GM12878 (cell line): ENCODE measurements around the gene PLXNB3. TPM values are rescaled to one million over a fixed set of nuclear protein-coding genes. Genes with fewer than 3 reads are reported as not detected.

Source experiments
- CBX3 ChIP-seq: fragments of 200-600 bp; sonication (generic); IDR thresholded peaks from 2 replicates; pipeline ENCODE4 v1.6.1; 2016; ENCODE audit warnings: low read depth, borderline replicate concordance
- ETV6 ChIP-seq, 2 experiments: fragments of 450-650 bp in 1 of 2; IDR thresholded peaks in 1 of 2; conservative IDR thresholded peaks in 1 of 2; 2 replicates each; pipeline ENCODE4 v1.6.1; 2014; ENCODE audit warnings: antibody characterized with exemption in 1 of 2, borderline replicate concordance in 1 of 2, low read depth in 1 of 2, mild to moderate bottlenecking in 1 of 2, moderate library complexity in 1 of 2
- FOXK2 ChIP-seq: fragments of 450-650 bp; IDR thresholded peaks from 2 replicates; pipeline ENCODE4 v1.6.1; 2017; ENCODE audit warnings: mild to moderate bottlenecking, moderate library complexity
- MYB ChIP-seq: fragments of 150-350 bp; IDR thresholded peaks from 2 replicates; pipeline ENCODE4 v1.6.1; 2014; ENCODE audit warnings: mild to moderate bottlenecking, low read depth, low read length, borderline replicate concordance
- SRF ChIP-seq, 2 experiments: IDR thresholded peaks; 2 replicates each; pipeline ENCODE4 v1.6.1; 2011; ENCODE audit warnings: low read depth in 2 of 2, low read length in 2 of 2, mild to moderate bottlenecking in 1 of 2, moderate library complexity in 1 of 2
- TARDBP ChIP-seq: IDR thresholded peaks from 2 replicates; pipeline ENCODE4 v1.6.1; 2016; ENCODE audit warnings: borderline replicate concordance
- ZNF24 ChIP-seq: fragments of 450-650 bp; IDR thresholded peaks from 2 replicates; pipeline ENCODE4 v1.6.1; 2017; ENCODE audit warnings: antibody characterized with exemption, mild to moderate bottlenecking
- polyA plus RNA-seq, 11 experiments: library from polyadenylated mRNA; depleted of rRNA in 4 of 11; unstranded in 6 of 11; stranded (reverse) in 5 of 11; fragments of >200 nt; fragmentation: Nextera tagmentation in 4 of 11; fragmentation: Illumina TruSeq in 1 of 11; extraction: Ambion mirVana in 4 of 11; extraction: Trizol in 1 of 11; gene quantifications; 1 replicate in 1 of 11; 2 replicates in 10 of 11; pipeline versions ENCODE4 v1.2.1 to v1.2.3, GENCODE V29; 2011 to 2016; ENCODE audit warnings: inconsistent platforms in 2 of 11, missing spikeins in 2 of 11, low read depth in 1 of 11
- total RNA-seq, 4 experiments: library from RNA; depleted of rRNA in 3 of 4; stranded (reverse); fragments of >200 nt in 3 of 4; fragmentation: Illumina TruSeq in 1 of 4; extraction: Trizol in 1 of 4; gene quantifications; 2 replicates each; pipeline versions ENCODE4 v1.2.1 to v1.2.3, GENCODE V29; 2013 to 2021
- TF ChIP-seq, protein P1 (sequence below): fragments of 450-650 bp; formaldehyde crosslinking; IDR thresholded peaks from 2 replicates; pipeline ENCODE4 v1.5.0; 2022; ENCODE audit warnings: mild to moderate bottlenecking, missing genetic modification characterization

PLXNB3 gene
- total and polyA plus RNA-seq, 10 of the 15 experiments (the other 5 are each of a cell fraction or from before 2014, with no cell fraction given): 0.06 to 0.68 (median 0.19) TPM; not detected in 4

- TF ChIP-seq, protein P1, sequence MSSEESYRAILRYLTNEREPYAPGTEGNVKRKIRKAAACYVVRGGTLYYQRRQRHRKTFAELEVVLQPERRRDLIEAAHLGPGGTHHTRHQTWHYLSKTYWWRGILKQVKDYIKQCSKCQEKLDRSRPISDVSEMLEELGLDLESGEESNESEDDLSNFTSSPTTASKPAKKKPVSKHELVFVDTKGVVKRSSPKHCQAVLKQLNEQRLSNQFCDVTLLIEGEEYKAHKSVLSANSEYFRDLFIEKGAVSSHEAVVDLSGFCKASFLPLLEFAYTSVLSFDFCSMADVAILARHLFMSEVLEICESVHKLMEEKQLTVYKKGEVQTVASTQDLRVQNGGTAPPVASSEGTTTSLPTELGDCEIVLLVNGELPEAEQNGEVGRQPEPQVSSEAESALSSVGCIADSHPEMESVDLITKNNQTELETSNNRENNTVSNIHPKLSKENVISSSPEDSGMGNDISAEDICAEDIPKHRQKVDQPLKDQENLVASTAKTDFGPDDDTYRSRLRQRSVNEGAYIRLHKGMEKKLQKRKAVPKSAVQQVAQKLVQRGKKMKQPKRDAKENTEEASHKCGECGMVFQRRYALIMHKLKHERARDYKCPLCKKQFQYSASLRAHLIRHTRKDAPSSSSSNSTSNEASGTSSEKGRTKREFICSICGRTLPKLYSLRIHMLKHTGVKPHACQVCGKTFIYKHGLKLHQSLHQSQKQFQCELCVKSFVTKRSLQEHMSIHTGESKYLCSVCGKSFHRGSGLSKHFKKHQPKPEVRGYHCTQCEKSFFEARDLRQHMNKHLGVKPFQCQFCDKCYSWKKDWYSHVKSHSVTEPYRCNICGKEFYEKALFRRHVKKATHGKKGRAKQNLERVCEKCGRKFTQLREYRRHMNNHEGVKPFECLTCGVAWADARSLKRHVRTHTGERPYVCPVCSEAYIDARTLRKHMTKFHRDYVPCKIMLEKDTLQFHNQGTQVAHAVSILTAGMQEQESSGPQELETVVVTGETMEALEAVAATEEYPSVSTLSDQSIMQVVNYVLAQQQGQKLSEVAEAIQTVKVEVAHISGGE: no peak
- TF ChIP-seq MYB (no peak), CBX3 (no peak), ZNF24 (no peak), TARDBP (no peak), SRF (IDR thresholded peaks at IDR 0.05; ENCODE audit: low read depth in 2 of 2, low read length in 2 of 2) (no peak), FOXK2 (no peak), ETV6 (conservative IDR thresholded peaks at IDR 0.05 in 1 of 2, IDR thresholded peaks at IDR 0.05 in 1 of 2; ENCODE audit: borderline replicate concordance in 1 of 2, low read depth in 1 of 2) (no peak)
- TF ChIP-seq, all 136 proteins: peak for 0
These were observed 1.4 kb downstream of the PLXNB3 start (continued) for GRCh38 chrX:153765138-153766079.
